ENCODE data around the gene CFB.
A peak's percentile ranks its signal among the peaks of the same experiment; 100 is the strongest.
"Not testable (repeated sequence)": the region's sequence is repeated elsewhere in the genome, so short reads cannot be mapped to it uniquely, and the experiment has no call there.

CFB gene

GRCh38 chr6:31971993-31972708 is 26.3 kb downstream of the CFB start, which contains the start of gene DXO:
Gene DXO, minus strand, starts transcription at chr6:31972138. Its CDS starts 463 bp downstream, at chr6:31971675.
- DNase-seq: peak; percentile 99

- DNase-seq: peak; percentile 3
Measured at GRCh38 chr6:31972709-31973350, 26.9 kb downstream of the CFB start.

GRCh38 chr6:31976065-31976464 is 30.2 kb downstream of the CFB start:
- not testable (repeated sequence) for DNase-seq

- no peak for DNase-seq
Measured at GRCh38 chr6:31977816-31978431, 32.0 kb downstream of the CFB start.

GRCh38 chr6:31978831-31979230 is 32.9 kb downstream of the CFB start:
- no peak for DNase-seq

GRCh38 chr6:31979238-31979898 is 33.5 kb downstream of the CFB start:
- DNase-seq: no peak

- DNase-seq: not testable (repeated sequence)
Measured at GRCh38 chr6:31980195-31980876, 34.4 kb downstream of the CFB start.

- not testable (repeated sequence) for DNase-seq
Measured at GRCh38 chr6:31980998-31981397, 35.1 kb downstream of the CFB start.

GRCh38 chr6:31981744-31982143 is 35.8 kb downstream of the CFB start, which contains the start of gene C4A:
Gene C4A, plus strand, starts transcription at chr6:31982057. Its CDS starts 51 bp downstream, at chr6:31982108.
- not testable (repeated sequence) for DNase-seq

GRCh38 chr6:31989363-31989762 is 43.5 kb downstream of the CFB start:
- not testable (repeated sequence) for DNase-seq

- not testable (repeated sequence) for DNase-seq
Measured at GRCh38 chr6:31994421-31994820, 48.5 kb downstream of the CFB start.

- not testable (repeated sequence) for DNase-seq
Measured at GRCh38 chr6:31996385-31996784, 50.5 kb downstream of the CFB start.

Measured in amniotic stem cell (primary cell).